ENCODE measurements around the gene ZDHHC14.
"Not testable (repeated sequence)": the region's sequence is repeated elsewhere in the genome, so short reads cannot be mapped to it uniquely, and the experiment has no call there.

Gene ZDHHC14

DNA sequence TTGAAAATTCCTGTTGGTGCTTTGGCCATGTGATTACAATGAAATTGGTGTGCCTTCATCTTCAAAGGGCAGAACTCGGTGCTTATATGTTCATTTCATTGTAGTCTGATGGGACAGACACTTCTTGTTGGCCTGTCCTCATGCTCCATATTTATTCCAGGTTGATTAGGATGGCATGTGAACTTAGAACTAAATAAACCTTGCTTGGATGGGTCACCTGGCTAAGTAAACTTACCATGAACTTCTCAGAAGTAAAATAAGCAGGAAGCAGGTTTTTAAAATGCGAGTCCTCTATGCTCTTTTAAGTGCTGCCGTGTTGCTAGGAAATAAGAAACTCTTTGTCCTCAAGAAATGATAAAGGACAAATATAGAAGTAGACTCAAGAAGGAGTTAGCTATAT lies 26.7 kb downstream of the ZDHHC14 start:
- no peak for DNase-seq (ENCODE audit: low spot score)

DNA sequence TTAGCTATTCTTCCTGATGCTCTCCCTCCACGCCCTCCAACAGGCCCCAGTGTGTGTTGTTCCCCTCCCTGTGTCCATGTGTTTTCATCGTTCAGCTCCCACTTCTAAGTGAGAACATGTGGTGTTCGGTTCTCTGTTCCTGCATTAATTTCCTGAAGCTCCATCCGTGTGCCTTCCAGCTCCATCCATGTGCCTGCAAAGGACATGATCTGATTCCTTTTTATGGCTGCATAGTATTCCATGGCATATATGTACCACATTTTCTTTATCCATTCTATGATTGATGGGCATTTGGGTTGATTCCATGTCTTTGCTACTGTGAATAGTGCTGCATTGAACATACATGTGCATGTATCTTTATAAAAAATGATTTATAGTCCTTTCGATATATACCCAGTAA lies 27.4 kb downstream of the ZDHHC14 start:
- not testable (repeated sequence) for DNase-seq (ENCODE audit: low spot score)

DNA sequence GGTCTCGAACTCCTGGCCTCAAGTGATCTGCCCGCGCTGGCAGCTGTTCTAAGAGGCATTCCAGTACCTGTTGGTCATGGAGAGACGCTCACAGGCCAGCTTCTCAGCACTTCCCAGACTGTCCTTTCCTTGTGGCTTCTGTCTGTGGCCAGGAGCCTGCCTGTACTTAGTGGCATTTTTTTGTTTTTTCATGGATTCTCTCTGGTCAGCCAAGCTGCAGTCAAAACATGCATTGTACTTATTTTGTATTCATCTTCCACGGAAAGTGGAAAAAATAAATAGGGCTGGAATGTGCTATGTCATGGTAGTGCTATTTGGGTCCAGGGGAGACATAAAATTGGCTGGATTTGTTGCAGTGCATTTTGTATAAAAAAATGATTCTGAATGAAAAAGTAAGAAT lies 29.1 kb downstream of the ZDHHC14 start:
- DNase-seq (ENCODE audit: low spot score) = no peak

DNA sequence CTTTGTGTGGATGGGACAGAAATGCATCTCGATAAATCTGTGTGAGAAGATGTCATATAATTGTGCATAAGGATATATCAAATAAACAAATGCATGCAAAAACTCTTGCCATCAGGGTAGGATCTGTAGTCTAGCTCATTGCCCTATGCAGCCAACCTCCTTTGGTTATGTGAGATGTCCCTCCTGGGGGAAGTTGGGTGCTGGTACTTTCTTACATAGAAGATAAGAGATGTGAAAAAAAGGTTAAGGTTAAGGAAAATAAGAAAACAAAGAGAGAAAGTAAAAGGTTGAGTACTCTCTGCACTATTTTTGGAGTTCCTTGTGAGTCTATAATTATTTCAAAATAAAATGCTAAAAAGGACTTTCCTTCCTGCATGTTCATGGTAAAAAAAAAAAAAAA lies 30.4 kb downstream of the ZDHHC14 start:
- no peak for DNase-seq (ENCODE audit: low spot score)

DNA sequence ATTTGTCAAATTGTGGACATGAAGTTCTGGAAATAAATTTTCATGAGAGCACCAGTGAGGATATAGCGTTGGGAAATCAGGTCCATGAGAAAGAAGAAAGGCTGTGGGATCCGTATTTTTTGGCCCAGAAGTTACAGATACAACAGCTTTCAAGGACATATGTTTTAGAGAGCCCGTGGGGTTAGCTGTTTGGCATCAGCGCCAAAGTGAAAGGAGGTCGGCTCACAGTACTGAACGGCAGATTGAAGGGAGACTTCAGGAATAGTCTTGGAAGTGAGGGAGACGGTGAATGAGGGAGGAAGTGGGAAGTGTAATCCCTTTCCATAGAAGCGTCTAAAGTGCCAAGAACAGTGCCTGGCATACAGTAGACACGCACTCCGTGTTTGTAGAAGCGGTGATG lies 31.8 kb downstream of the ZDHHC14 start:
- no peak for DNase-seq (ENCODE audit: low spot score)

GRCh38 chr6:157420497-157420896 lies 39.5 kb downstream of the ZDHHC14 start:
- DNase-seq (ENCODE audit: low spot score) = no peak

GRCh38 chr6:157424491-157425020 lies 43.6 kb downstream of the ZDHHC14 start:
- no peak for DNase-seq (ENCODE audit: low spot score)

DNA sequence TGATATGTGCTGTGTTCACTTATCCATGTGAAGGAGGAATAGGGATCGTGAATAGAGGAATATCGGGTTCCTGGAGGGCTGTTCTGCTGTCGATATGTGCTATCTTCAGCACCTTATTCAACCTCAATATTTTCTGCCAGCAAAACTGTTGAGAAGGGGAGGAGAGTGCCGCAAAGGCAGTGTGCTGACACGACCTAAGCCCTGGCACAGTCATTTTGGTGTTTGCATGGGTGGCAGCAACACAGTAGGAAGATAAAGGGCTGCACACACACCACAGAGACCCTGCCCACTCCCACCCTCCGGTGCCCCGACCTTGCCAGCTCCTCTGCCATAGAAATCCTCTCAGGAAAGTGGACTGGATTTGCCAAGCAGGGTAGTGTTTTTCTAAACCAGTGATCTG lies 47.0 kb downstream of the ZDHHC14 start:
- no peak for DNase-seq (ENCODE audit: low spot score)

- no peak for DNase-seq (ENCODE audit: low spot score)
Observed at GRCh38 chr6:157428427-157429202, 47.6 kb downstream of the ZDHHC14 start.

DNA sequence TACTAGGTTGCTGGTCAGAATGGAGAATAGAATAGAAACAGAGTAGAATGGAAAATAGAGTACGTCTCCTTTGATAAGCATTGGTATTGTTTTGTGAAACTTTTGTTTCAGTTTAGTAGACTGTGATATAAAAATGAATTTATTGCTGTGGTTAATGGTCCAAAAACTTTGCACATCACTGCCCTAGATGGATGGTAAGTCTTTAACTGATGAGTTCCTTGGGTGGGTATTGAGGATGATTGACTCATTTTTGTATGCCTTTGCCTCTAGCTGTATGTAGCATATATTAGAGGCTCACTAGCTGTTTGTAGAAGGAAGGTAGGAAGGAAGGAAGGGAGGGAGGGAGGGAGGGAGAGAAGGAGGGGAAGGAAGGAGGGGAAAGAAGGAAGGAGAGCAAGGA lies 48.3 kb downstream of the ZDHHC14 start:
- DNase-seq (ENCODE audit: low spot score) = no peak

DNA sequence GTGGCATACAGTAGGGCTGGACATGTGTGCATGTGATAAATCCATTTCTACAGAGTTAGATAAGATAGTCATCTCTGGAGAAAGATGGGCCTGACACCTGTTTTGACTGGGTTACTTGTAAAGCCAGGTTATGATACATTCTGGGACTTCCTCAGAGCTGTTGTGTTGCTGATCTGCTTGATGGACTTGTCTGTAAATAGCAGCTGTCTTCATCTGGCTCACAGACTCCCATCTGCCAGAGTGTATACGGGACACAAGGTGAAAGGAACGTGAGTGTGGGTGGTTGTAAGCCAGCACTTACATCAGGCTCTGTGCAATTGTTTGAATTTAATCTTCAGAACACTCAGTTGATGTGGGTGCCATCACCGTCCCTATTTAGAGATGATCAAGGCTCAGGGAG lies 49.8 kb downstream of the ZDHHC14 start:
- no peak for DNase-seq (ENCODE audit: low spot score)

- no peak for DNase-seq (ENCODE audit: low spot score)
Observed at GRCh38 chr6:157432231-157432891, 51.4 kb downstream of the ZDHHC14 start.

- DNase-seq (ENCODE audit: low spot score) = no peak
Observed at GRCh38 chr6:157432892-157433265, 51.9 kb downstream of the ZDHHC14 start.

DNA sequence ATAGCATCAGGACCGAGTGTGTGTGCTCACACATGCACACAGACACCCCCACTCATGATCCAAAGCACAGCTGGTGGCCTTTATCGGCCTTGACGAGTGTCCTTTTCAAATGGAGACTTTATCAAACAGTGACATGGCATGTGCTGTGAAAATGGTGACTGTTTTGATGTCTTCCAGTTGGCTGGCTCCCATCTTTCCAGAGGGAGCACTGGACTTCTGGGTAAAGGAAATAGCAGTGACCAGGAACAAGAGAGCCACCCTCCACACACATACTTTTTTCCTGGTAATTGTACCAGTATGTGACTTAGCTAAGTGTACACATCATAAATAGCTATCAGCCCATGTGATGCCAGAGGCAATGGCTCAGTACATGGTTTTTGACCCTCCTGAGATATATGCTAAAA lies 52.7 kb downstream of the ZDHHC14 start:
- DNase-seq (ENCODE audit: low spot score) = no peak

- DNase-seq (ENCODE audit: low spot score) = no peak
Observed at GRCh38 chr6:157434349-157435033, 53.5 kb downstream of the ZDHHC14 start.

GRCh38 chr6:157436219-157436943 lies 55.4 kb downstream of the ZDHHC14 start:
- DNase-seq (ENCODE audit: low spot score) = no peak

DNA sequence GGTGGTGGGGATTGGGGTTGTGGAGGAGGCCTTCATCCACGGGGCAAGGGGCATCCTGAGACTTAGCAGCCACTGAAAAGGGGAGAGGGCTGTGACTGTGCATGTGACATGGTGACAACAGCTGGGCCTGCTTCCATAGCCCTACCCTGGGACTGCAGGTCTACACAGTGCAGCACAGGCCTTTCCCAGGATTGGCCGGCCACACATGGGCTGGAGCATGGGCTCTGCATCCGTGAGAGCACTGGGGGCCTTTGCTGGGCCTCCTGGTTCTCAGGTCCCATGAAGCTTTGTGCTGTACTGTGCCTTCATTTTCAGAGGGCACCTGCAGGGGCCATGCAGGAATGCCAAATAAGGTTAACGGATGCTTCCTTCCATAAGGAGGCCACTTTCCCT lies 56.0 kb downstream of the ZDHHC14 start:
- no peak for DNase-seq (ENCODE audit: low spot score)

DNA sequence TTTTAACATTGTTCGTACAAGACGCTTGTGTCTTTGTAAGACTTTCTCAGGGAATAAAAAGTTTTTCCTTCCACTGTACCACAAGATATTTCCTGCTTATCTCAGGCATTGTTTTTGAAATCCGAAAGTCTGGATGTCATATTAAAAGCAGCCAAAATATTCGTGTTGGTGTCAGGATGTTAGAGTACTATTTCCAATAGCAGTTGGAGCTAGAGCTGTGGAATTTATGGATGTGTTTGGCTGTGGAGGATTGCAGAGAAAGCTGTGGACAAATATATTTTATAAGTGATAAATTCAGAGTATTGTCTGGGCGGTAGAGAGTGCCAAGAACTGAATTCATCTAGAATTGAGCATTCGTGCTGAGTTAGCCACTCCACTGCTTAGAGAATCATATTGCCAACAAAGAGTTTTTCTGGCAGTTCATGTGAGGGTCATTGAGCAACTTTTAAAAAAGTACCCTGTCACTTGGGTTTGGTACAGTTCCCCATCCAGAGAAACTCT lies 57.7 kb downstream of the ZDHHC14 start:
- DNase-seq (ENCODE audit: low spot score) = no peak

GRCh38 chr6:157440171-157440570 lies 59.2 kb downstream of the ZDHHC14 start:
- no peak for DNase-seq (ENCODE audit: low spot score)

DNA sequence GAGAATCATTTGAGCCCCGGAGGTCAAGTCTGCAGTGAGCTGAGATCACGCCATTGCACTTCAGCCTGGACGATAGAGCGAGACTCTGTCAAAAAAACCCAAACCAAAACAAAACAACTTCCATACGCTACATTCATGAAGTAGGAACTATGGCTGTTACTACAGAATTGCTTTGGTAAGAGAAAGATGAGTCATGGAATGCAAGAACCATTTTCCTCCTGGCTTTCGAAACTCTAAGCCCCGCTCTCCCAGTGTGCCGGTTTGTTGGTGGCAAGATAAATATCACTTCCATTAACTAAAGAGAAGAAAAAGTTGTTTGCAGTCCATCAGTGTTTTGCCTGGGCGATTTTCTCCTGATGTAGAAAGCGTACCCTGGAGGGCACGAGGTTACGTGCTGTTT lies 61.3 kb downstream of the ZDHHC14 start:
- no peak for DNase-seq (ENCODE audit: low spot score)

GRCh38 chr6:157443066-157443800 lies 62.2 kb downstream of the ZDHHC14 start:
- DNase-seq (ENCODE audit: low spot score) = no peak
